OCI-LY1 (cell line): Measurements from ENCODE around the gene TRA2B.
A peak's percentile ranks its signal among the peaks of the same experiment; 100 is the strongest.

ENCODE experiments used
- H2AFZ ChIP-seq: fragments of 200-600 bp; sonication (generic), shearing (Covaris generic); 2 replicates; pipeline ENCODE4 v1.6.0; 2014; ENCODE audit warnings: antibody characterized with exemption, mild to moderate bottlenecking, low read length
- H3F3A ChIP-seq: fragments of 200-600 bp; sonication (generic), shearing (Covaris generic); 2 replicates; pipeline ENCODE4 v1.6.0; 2014; ENCODE audit warnings: mild to moderate bottlenecking, antibody characterized with exemption, low read length, moderate library complexity; ENCODE audit not compliant: insufficient read depth
- H3K27ac ChIP-seq: fragments of 200-600 bp; sonication (generic); 2 replicates; pipeline ENCODE4 v1.5.1; 2014; ENCODE audit warnings: low read length, mixed run types, mild to moderate bottlenecking, low read depth; ENCODE audit not compliant: poor library complexity, severe bottlenecking
- H3K27me3 ChIP-seq: fragments of 200-600 bp; sonication (generic); 2 replicates; pipeline ENCODE4 v1.6.0; 2014; ENCODE audit warnings: antibody characterized with exemption, mild to moderate bottlenecking, low read length, moderate library complexity; ENCODE audit not compliant: insufficient read depth
- H3K36me3 ChIP-seq: fragments of 200-600 bp; sonication (generic); 2 replicates; pipeline ENCODE4 v1.6.1; 2014; ENCODE audit warnings: mild to moderate bottlenecking, antibody characterized with exemption, low read length, moderate library complexity, mixed read lengths; ENCODE audit not compliant: insufficient read depth
- H3K4me1 ChIP-seq: fragments of 200-600 bp; sonication (generic); 2 replicates; pipeline ENCODE4 v1.5.1; 2014; ENCODE audit warnings: mild to moderate bottlenecking, low read length, moderate library complexity; ENCODE audit not compliant: insufficient read depth, severe bottlenecking
- H3K4me2 ChIP-seq: fragments of 200-600 bp; sonication (generic), shearing (Covaris generic); 2 replicates; pipeline ENCODE4 v1.6.1; 2014; ENCODE audit warnings: low read length
- H3K4me3 ChIP-seq: fragments of 200-600 bp; sonication (generic); 2 replicates; pipeline ENCODE4 v1.5.1; 2014; ENCODE audit warnings: low read length, low read depth, mild to moderate bottlenecking, mixed read lengths; ENCODE audit not compliant: poor library complexity, severe bottlenecking
- H3K79me2 ChIP-seq: fragments of 200-600 bp; shearing (Covaris generic); 2 replicates; pipeline ENCODE4 v1.6.1; 2016; ENCODE audit warnings: mixed run types, low read length, mixed read lengths; ENCODE audit not compliant: insufficient read depth
- H3K9ac ChIP-seq: fragments of 200-600 bp; sonication (generic), shearing (Covaris generic); 2 replicates; pipeline ENCODE4 v1.6.1; 2014; ENCODE audit warnings: mild to moderate bottlenecking, low read length, mixed read lengths
- H3K9me2 ChIP-seq: fragments of 200-600 bp; sonication (generic), shearing (Covaris generic); 2 replicates; pipeline ENCODE4 v1.6.1; 2014; ENCODE audit warnings: low read depth, mild to moderate bottlenecking, low read length, mixed read lengths
- H3K9me3 ChIP-seq: fragments of 200-600 bp; shearing (Covaris generic); 2 replicates; pipeline ENCODE4 v1.6.1; 2014; ENCODE audit warnings: low read length, mixed read lengths
- H4K20me1 ChIP-seq: fragments of 200-600 bp; sonication (generic), shearing (Covaris generic); 2 replicates; pipeline ENCODE4 v1.6.0; 2016; ENCODE audit warnings: mild to moderate bottlenecking, low read length; ENCODE audit not compliant: insufficient read depth
- EZH2 ChIP-seq: fragments of 200-600 bp; sonication (generic), shearing (Covaris generic); IDR thresholded peaks from 2 replicates; pipeline ENCODE4 v1.8.0; 2017; ENCODE audit warnings: borderline replicate concordance, mixed run types, mild to moderate bottlenecking, antibody characterized with exemption, low read length, moderate library complexity, mixed read lengths
- TF ChIP-seq, protein P1 (sequence below): fragments of 200-600 bp; sonication (generic), shearing (Covaris generic); IDR thresholded peaks from 2 replicates; pipeline ENCODE4 v1.5.1; 2017; ENCODE audit warnings: mild to moderate bottlenecking, antibody characterized with exemption, low read length, moderate library complexity, mixed read lengths

TRA2B gene

DNA sequence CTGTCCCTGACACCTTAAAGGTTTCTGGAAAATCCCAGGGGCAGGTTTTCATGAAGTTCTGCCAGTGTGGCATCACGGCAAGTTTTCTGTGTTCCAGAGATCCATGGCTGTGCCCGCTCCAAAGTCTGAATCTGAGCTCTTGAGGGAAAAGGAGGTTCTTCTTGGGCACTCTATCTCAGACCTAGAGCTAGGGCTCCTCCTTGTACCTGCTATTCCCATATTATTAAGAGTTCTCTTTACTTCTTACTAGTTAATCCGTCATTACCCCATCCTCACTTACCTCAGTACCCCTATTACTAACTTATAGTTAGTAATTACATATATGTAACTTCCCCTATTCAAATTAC lies 5.9 kb upstream of the TRA2B start:
- no peaks in the 10 kb centered on the region for H3K9me2 ChIP-seq
- H2AFZ ChIP-seq, result no peak overlapping the region
- no peak overlapping the region for H3K4me2 ChIP-seq
- no peaks in the 10 kb centered on the region for H3F3A ChIP-seq
- H4K20me1 ChIP-seq, result no peaks in the 10 kb centered on the region
- no peaks in the 10 kb centered on the region for H3K27me3 ChIP-seq
- no peaks in the 10 kb centered on the region for H3K79me2 ChIP-seq
- no peak overlapping the region for H3K27ac ChIP-seq
- H3K9ac ChIP-seq, result no peak overlapping the region
- H3K36me3 ChIP-seq, result no peaks in the 10 kb centered on the region
- no peaks in the 10 kb centered on the region for H3K9me3 ChIP-seq
- peaks cover 6% of the 10 kb centered on the region for H3K4me1 ChIP-seq
- TF ChIP-seq, protein P1, sequence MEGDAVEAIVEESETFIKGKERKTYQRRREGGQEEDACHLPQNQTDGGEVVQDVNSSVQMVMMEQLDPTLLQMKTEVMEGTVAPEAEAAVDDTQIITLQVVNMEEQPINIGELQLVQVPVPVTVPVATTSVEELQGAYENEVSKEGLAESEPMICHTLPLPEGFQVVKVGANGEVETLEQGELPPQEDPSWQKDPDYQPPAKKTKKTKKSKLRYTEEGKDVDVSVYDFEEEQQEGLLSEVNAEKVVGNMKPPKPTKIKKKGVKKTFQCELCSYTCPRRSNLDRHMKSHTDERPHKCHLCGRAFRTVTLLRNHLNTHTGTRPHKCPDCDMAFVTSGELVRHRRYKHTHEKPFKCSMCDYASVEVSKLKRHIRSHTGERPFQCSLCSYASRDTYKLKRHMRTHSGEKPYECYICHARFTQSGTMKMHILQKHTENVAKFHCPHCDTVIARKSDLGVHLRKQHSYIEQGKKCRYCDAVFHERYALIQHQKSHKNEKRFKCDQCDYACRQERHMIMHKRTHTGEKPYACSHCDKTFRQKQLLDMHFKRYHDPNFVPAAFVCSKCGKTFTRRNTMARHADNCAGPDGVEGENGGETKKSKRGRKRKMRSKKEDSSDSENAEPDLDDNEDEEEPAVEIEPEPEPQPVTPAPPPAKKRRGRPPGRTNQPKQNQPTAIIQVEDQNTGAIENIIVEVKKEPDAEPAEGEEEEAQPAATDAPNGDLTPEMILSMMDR, result no peak; the same call in 1 of the 2 replicates
- TF ChIP-seq EZH2, result no peak
- no peak overlapping the region for H3K4me3 ChIP-seq

DNA sequence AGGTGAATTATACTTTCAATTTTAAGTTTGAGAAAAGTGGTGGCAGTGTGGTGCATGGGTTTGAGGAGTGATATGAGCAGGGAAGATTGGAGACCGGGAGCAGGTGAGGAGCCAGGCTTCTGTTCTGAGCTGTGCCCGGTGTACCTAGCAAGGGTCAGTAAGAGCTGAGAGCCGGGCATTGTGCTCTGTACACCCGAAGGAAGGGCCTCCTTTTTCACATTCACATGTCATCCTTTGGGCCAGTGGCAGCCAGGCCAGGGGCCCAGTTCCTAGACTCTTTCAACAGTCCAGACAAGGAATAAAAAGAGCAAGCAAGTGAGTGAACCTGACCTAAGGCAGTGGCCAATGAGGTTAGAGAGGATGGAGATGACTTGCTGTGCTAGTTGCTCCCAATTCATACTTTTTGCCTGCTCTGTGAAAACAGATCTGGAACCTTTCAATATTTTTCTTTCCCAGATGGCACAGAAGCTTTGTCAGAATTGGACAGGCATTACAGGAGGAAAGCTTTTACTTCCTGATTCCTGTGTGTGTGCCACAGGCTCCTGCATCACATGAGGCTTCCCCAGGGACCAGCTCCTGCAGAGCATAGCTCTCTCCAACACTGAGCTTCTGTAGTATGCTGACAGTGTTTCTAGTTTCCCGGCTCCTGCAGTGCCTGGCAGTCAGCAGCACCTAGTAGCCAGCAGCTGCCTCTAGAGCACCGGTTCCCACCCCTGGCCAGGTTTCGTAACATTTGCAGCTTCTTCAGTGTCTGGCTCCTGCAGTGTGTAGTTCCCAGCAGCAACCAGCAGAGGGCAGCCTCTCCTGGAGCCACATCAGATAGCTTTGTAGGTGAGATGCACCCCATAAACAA lies 5.3 kb upstream of the TRA2B start:
- Histone ChIP-seq H3K4me3 (no peak overlapping the region), H3K9ac (no peak overlapping the region)
- no peak for TF ChIP-seq EZH2
- TF ChIP-seq, protein P1, result peak; percentile 99

DNA sequence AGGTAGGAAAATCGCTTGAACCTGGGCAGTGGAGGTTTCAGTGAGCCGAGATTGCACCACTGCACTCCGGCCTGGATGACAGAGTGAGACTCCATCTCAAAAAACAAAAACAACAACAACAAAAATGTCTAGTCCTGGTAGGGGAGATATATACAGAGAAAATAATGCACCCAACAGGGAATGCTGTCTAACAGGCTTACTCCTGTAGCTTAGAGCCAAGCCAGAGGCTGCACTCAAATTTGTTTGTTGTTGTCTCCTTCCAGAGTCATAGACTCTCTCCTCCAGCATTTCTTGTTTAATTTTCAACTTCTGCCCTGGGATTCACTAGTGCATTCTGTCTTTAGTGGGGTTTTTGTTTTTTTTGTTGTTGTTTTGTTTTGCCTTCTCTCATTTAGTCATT lies 4.6 kb upstream of the TRA2B start:
- Histone ChIP-seq H3K9me3 (no peaks in the 10 kb centered on the region), H3F3A (no peaks in the 10 kb centered on the region), H3K4me3 (no peak overlapping the region), H3K4me1 (peaks cover 6% of the 10 kb centered on the region), H4K20me1 (no peaks in the 10 kb centered on the region), H3K4me2 (no peak overlapping the region), H3K27me3 (no peaks in the 10 kb centered on the region), H3K27ac (no peak overlapping the region), H3K9me2 (no peaks in the 10 kb centered on the region), H2AFZ (no peak overlapping the region), H3K36me3 (peaks cover 3% of the 10 kb centered on the region; the same call in 1 of the 2 replicates), H3K9ac (no peak overlapping the region), H3K79me2 (peaks cover 3% of the 10 kb centered on the region)
- TF ChIP-seq, protein P1, result no peak
- TF ChIP-seq EZH2, result no peak

More for the DNA sequence above, 5.3 kb upstream of the TRA2B start:
- Histone ChIP-seq H3K9me3 (no peaks in the 10 kb centered on the region), H3K9me2 (no peaks in the 10 kb centered on the region), H3K27me3 (no peaks in the 10 kb centered on the region), H3K4me1 (peaks cover 6% of the 10 kb centered on the region), H3K79me2 (no peaks in the 10 kb centered on the region), H4K20me1 (no peaks in the 10 kb centered on the region), H2AFZ (peak overlapping the region; percentile 6; the same call in 1 of the 2 replicates), H3F3A (no peaks in the 10 kb centered on the region), H3K36me3 (no peaks in the 10 kb centered on the region), H3K4me2 (peak overlapping the region; percentile 48), H3K27ac (no peak overlapping the region)
